HepG2 (cell line): ENCODE data around the gene NELFCD. TPM values are rescaled to one million over a fixed set of nuclear protein-coding genes. Genes with fewer than 3 reads are reported as not detected.

Source experiments
- ATF7 ChIP-seq, 2 experiments: fragments of 450-650 bp in 1 of 2; sonication (generic) in 1 of 2; formaldehyde crosslinking in 1 of 2; IDR thresholded peaks; 2 replicates each; pipeline versions ENCODE4 v1.4.0 to v1.6.1; 2016 to 2020; ENCODE audit warnings: antibody characterized with exemption in 1 of 2, mild to moderate bottlenecking in 1 of 2, missing genetic modification reagents in 1 of 2
- ERF ChIP-seq: IDR thresholded peaks from 2 replicates; pipeline ENCODE4 v1.6.1; 2018; ENCODE audit warnings: missing biosample characterization, missing genetic modification reagents
- GTF3A ChIP-seq: sonication (generic); formaldehyde crosslinking; conservative IDR thresholded peaks from 2 replicates; pipeline ENCODE4 v1.4.0; 2020; ENCODE audit warnings: mild to moderate bottlenecking, missing genetic modification reagents
- MTF1 ChIP-seq: sonication (generic); formaldehyde crosslinking; IDR thresholded peaks from 2 replicates; pipeline ENCODE4 v1.5.0; 2020; ENCODE audit warnings: missing genetic modification reagents
- NR3C1 ChIP-seq: sonication (generic); formaldehyde crosslinking; IDR thresholded peaks from 2 replicates; pipeline ENCODE4 v1.4.0; 2020; ENCODE audit warnings: missing genetic modification reagents
- PAWR ChIP-seq: sonication (generic); formaldehyde crosslinking; IDR thresholded peaks from 2 replicates; pipeline ENCODE4 v1.4.0; 2020; ENCODE audit warnings: missing genetic modification reagents, mild to moderate bottlenecking, borderline replicate concordance
- RFX1 ChIP-seq: fragments of 450-650 bp; IDR thresholded peaks from 2 replicates; pipeline ENCODE4 v1.6.1; 2017
- SMAD9 ChIP-seq: sonication (generic); formaldehyde crosslinking; IDR thresholded peaks from 2 replicates; pipeline ENCODE4 v1.5.1; 2020; ENCODE audit warnings: mild to moderate bottlenecking, missing genetic modification reagents
- SSRP1 ChIP-seq: IDR thresholded peaks from 2 replicates; pipeline ENCODE4 v1.6.1; 2016; ENCODE audit warnings: control low read depth
- SYNCRIP ChIP-seq: fragments of 200-400 bp; formaldehyde crosslinking; IDR thresholded peaks from 2 replicates; pipeline ENCODE4 v1.6.1; 2018; ENCODE audit warnings: mild to moderate bottlenecking, low read depth, low read length; ENCODE audit not compliant: insufficient read depth
- TSC22D2 ChIP-seq: sonication (generic); formaldehyde crosslinking; IDR thresholded peaks from 2 replicates; pipeline ENCODE4 v1.5.1; 2020; ENCODE audit warnings: missing genetic modification reagents, mild to moderate bottlenecking, borderline replicate concordance
- XRCC5 ChIP-seq: fragments of 200-400 bp; formaldehyde crosslinking; optimal IDR thresholded peaks from 2 replicates; pipeline ENCODE3; 2017; ENCODE audit warnings: mild to moderate bottlenecking, low read length
- YEATS2 ChIP-seq: sonication (generic); formaldehyde crosslinking; IDR thresholded peaks from 2 replicates; pipeline ENCODE4 v1.4.0; 2020; ENCODE audit warnings: missing genetic modification reagents, borderline replicate concordance
- ZBTB38 ChIP-seq: sonication (generic); formaldehyde crosslinking; IDR thresholded peaks from 2 replicates; pipeline ENCODE4 v1.5.1; 2020; ENCODE audit warnings: mild to moderate bottlenecking, missing genetic modification reagents
- ZBTB8A ChIP-seq: sonication (generic); formaldehyde crosslinking; IDR thresholded peaks from 2 replicates; pipeline ENCODE4 v1.4.0; 2020; ENCODE audit warnings: mild to moderate bottlenecking, low read depth, missing genetic modification reagents, borderline replicate concordance
- ZNF547 ChIP-seq: sonication (generic); formaldehyde crosslinking; IDR thresholded peaks from 2 replicates; pipeline ENCODE4 v1.5.1; 2020; ENCODE audit warnings: mild to moderate bottlenecking, missing genetic modification reagents
- ZNF598 ChIP-seq: sonication (generic); formaldehyde crosslinking; IDR thresholded peaks from 2 replicates; pipeline ENCODE4 v1.5.1; 2020; ENCODE audit warnings: mild to moderate bottlenecking, missing genetic modification reagents, borderline replicate concordance
- ZNF660 ChIP-seq: sonication (generic); formaldehyde crosslinking; IDR thresholded peaks from 2 replicates; pipeline ENCODE4 v1.5.1; 2020; ENCODE audit warnings: mild to moderate bottlenecking, low read depth, missing genetic modification reagents, borderline replicate concordance
- ZNF670 ChIP-seq: sonication (generic); formaldehyde crosslinking; IDR thresholded peaks from 2 replicates; pipeline ENCODE4 v1.8.0; 2022; ENCODE audit warnings: mild to moderate bottlenecking, missing genetic modification reagents, borderline replicate concordance
- ZNF850 ChIP-seq: sonication (generic); formaldehyde crosslinking; conservative IDR thresholded peaks from 2 replicates; pipeline ENCODE4 v1.9.0; 2021; ENCODE audit warnings: mild to moderate bottlenecking, missing genetic modification reagents
- polyA plus RNA-seq, 8 experiments: library from polyadenylated mRNA; depleted of rRNA in 3 of 8; stranded (reverse) in 7 of 8; unstranded in 1 of 8; fragments of >200 nt; fragmentation: Illumina TruSeq in 4 of 8; extraction: Trizol in 4 of 8; gene quantifications; 2 replicates each; pipeline versions ENCODE4 v1.2.1 to v1.2.3, GENCODE V29; 2011 to 2016; ENCODE audit warnings: low read depth in 4 of 8, missing spikeins in 1 of 8, mixed read lengths in 1 of 8; ENCODE audit not compliant: insufficient read depth in 1 of 8
- total RNA-seq, 5 experiments: library from RNA; depleted of rRNA; stranded (reverse); fragments of >200 nt; fragmentation: Illumina TruSeq; extraction: Trizol; gene quantifications; 2 replicates each; pipeline ENCODE4 v1.2.3, GENCODE V29; 2016; ENCODE audit warnings: low read depth in 1 of 5
- TF ChIP-seq, protein P1 (sequence below): sonication (generic); formaldehyde crosslinking; IDR thresholded peaks from 2 replicates; pipeline ENCODE4 v1.5.1; 2020; ENCODE audit warnings: missing genetic modification reagents, mild to moderate bottlenecking, borderline replicate concordance
- TF ChIP-seq, protein P2 (sequence below): sonication (generic); formaldehyde crosslinking; IDR thresholded peaks from 2 replicates; pipeline ENCODE4 v1.8.0; 2022; ENCODE audit warnings: mild to moderate bottlenecking, missing genetic modification reagents, borderline replicate concordance
- TF ChIP-seq, protein P3 (sequence below): IDR thresholded peaks from 2 replicates; pipeline ENCODE4 v1.6.1; 2016; ENCODE audit warnings: mild to moderate bottlenecking, missing biosample characterization, missing genetic modification reagents
- TF ChIP-seq, protein P4 (sequence below): sonication (generic); formaldehyde crosslinking; IDR thresholded peaks from 2 replicates; pipeline ENCODE4 v1.4.0; 2020; ENCODE audit warnings: missing genetic modification reagents
- TF ChIP-seq, protein P5 (sequence below): IDR thresholded peaks from 2 replicates; pipeline ENCODE4 v1.6.1; 2016; ENCODE audit warnings: missing genetic modification reagents, missing compliant biosample characterization

Gene NELFCD
- total and polyA plus RNA-seq, 2 of the 13 experiments (the other 11 are each of a cell fraction or from before 2014, with no cell fraction given), result 159 to 203 TPM

DNA sequence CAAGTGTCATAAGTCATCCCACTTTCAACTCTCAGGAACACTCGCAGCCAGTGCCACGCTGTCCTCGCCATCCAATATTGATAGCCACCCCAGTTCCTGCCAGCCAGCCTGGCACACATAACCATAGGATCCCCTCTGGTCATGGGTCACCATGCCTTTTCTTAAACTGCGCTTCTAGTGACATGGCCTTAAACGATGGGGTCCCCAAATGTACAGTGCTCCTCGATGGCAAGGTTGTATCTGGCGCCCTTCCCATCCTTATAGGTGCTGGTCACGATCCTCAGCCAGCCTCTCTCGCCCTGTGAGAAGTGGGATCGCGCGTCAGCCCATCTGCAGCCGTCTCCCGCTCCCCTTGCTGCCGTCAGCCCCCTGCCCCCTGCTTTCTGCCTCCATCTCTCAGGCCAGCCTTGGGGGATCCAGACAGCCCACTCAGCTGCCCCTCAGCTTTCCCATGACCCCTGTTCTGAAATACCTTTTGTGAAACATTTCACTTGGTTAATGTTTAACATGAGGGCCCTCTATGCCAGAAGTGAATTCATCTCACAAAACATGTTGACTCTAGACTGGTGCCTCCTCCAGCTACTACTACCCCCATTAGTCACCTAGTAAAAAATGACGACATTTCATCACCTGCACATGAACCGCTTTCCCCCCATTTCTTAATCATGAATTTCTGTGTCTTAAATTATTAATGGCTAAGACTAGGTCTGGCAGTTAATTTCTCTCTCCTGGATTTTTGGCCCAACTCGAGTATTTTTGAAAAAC lies 14.6 kb downstream of the NELFCD start (continued):
- TF ChIP-seq, protein P1, sequence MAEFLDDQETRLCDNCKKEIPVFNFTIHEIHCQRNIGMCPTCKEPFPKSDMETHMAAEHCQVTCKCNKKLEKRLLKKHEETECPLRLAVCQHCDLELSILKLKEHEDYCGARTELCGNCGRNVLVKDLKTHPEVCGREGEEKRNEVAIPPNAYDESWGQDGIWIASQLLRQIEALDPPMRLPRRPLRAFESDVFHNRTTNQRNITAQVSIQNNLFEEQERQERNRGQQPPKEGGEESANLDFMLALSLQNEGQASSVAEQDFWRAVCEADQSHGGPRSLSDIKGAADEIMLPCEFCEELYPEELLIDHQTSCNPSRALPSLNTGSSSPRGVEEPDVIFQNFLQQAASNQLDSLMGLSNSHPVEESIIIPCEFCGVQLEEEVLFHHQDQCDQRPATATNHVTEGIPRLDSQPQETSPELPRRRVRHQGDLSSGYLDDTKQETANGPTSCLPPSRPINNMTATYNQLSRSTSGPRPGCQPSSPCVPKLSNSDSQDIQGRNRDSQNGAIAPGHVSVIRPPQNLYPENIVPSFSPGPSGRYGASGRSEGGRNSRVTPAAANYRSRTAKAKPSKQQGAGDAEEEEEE (CRISPR knock-in tag), result no peak
- TF ChIP-seq, protein P2, sequence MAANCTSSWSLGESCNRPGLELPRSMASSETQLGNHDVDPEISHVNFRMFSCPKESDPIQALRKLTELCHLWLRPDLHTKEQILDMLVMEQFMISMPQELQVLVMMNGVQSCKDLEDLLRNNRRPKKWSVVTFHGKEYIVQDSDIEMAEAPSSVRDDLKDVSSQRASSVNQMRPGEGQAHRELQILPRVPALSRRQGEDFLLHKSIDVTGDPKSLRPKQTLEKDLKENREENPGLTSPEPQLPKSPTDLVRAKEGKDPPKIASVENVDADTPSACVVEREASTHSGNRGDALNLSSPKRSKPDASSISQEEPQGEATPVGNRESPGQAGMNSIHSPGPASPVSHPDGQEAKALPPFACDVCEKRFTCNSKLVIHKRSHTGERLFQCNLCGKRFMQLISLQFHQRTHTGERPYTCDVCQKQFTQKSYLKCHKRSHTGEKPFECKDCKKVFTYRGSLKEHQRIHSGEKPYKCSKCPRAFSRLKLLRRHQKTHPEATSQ (CRISPR knock-in tag), result no peak
- no peak; the same call in 1 of the 2 replicates for TF ChIP-seq ZNF598
- TF ChIP-seq SYNCRIP, result no peak
- TF ChIP-seq ZNF850, result no peak
- TF ChIP-seq RFX1, result no peak
- TF ChIP-seq TSC22D2 (CRISPR knock-in tag), result 0 out of 2 replicates have a peak, but pooled peaks have one; percentile 47
- TF ChIP-seq, protein P3, sequence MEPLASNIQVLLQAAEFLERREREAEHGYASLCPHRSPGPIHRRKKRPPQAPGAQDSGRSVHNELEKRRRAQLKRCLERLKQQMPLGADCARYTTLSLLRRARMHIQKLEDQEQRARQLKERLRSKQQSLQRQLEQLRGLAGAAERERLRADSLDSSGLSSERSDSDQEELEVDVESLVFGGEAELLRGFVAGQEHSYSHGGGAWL (CRISPR knock-in tag), result no peak
- TF ChIP-seq ATF7 (IDR thresholded peaks at IDR 0.05), result peak; percentile 91
- 0 out of 2 replicates have a peak, but pooled peaks have one; percentile 60 for TF ChIP-seq ATF7 (CRISPR knock-in tag; IDR thresholded peaks at IDR 0.05)
- TF ChIP-seq YEATS2 (CRISPR knock-in tag), result no peak; the same call in 1 of the 2 replicates
- TF ChIP-seq, protein P4, sequence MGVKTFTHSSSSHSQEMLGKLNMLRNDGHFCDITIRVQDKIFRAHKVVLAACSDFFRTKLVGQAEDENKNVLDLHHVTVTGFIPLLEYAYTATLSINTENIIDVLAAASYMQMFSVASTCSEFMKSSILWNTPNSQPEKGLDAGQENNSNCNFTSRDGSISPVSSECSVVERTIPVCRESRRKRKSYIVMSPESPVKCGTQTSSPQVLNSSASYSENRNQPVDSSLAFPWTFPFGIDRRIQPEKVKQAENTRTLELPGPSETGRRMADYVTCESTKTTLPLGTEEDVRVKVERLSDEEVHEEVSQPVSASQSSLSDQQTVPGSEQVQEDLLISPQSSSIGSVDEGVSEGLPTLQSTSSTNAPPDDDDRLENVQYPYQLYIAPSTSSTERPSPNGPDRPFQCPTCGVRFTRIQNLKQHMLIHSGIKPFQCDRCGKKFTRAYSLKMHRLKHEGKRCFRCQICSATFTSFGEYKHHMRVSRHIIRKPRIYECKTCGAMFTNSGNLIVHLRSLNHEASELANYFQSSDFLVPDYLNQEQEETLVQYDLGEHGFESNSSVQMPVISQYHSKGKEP (CRISPR knock-in tag), result no peak
- no peak for TF ChIP-seq GTF3A (CRISPR knock-in tag)
- peak; percentile 15; the same call in 1 of the 2 replicates for TF ChIP-seq ZNF547 (CRISPR knock-in tag)
- peak; percentile 94 for TF ChIP-seq ZBTB38 (CRISPR knock-in tag)
- peak; percentile 63 for TF ChIP-seq XRCC5
- no peak for TF ChIP-seq ZBTB8A (CRISPR knock-in tag)
- TF ChIP-seq, protein P5, sequence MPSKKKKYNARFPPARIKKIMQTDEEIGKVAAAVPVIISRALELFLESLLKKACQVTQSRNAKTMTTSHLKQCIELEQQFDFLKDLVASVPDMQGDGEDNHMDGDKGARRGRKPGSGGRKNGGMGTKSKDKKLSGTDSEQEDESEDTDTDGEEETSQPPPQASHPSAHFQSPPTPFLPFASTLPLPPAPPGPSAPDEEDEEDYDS (CRISPR knock-in tag), result 0 out of 2 replicates have a peak, but pooled peaks have one; percentile 33
- TF ChIP-seq SMAD9, result no peak
- TF ChIP-seq ZNF660 (CRISPR knock-in tag), result no peak
- TF ChIP-seq NR3C1, result no peak
- no peak for TF ChIP-seq MTF1
- no peak for TF ChIP-seq PAWR (CRISPR knock-in tag)
- no peak for TF ChIP-seq ZNF670 (CRISPR knock-in tag)
- TF ChIP-seq SSRP1 (CRISPR knock-in tag), result peak; percentile 75; the same call in 1 of the 2 replicates
- TF ChIP-seq ERF (CRISPR knock-in tag), result 0 out of 2 replicates have a peak, but pooled peaks have one; percentile 26
